ENCODE data around the gene SLC38A1. TPM values are rescaled to one million over a fixed set of nuclear protein-coding genes. Genes with fewer than 3 reads are reported as not detected.

SLC38A1 gene
- total RNA-seq, 2 donors from 2014 or later: 22.1 to 77.0 TPM

- Histone ChIP-seq H3K36me3 (no peaks in the 10 kb centered on the region), H3K27me3 (replicated peaks; ENCODE audit: insufficient read depth) (no peaks in the 10 kb centered on the region), H3K27ac (no peak overlapping the region), H3K4me3 (no peak overlapping the region), H3K4me1 (ENCODE audit: control insufficient read depth in 1 of 2, low read depth in 2 of 2) (peaks cover 8 to 10% of the 10 kb centered on the region in 2 donors), H3K9me3 (no peaks in the 10 kb centered on the region)
- TF ChIP-seq CTCF (IDR thresholded peaks at IDR 0.05): no peak
- no peak for DNase-seq (ENCODE audit: low spot score)
- no peak for ATAC-seq (ENCODE audit: insufficient number of reproducible peaks, low FRiP score, low read depth)
Observed at GRCh38 chr12:46230306-46230705, 38.5 kb downstream of the SLC38A1 start.

- H3K4me1 ChIP-seq (ENCODE audit: control insufficient read depth in 1 of 2, low read depth in 2 of 2): peaks cover 12 to 23% of the 10 kb centered on the region in 2 donors
- H3K9me3 ChIP-seq: no peaks in the 10 kb centered on the region
- no peak for TF ChIP-seq CTCF (IDR thresholded peaks at IDR 0.05)
- ATAC-seq (ENCODE audit: insufficient number of reproducible peaks, low FRiP score, low read depth) (no peak), DNase-seq (ENCODE audit: low spot score) (no peak)
- no peak overlapping the region for H3K27ac ChIP-seq
- no peaks in the 10 kb centered on the region for H3K27me3 ChIP-seq (replicated peaks; ENCODE audit: insufficient read depth)
- no peaks in the 10 kb centered on the region for H3K36me3 ChIP-seq
- no peak overlapping the region for H3K4me3 ChIP-seq
Observed at GRCh38 chr12:46227616-46228015, 41.2 kb downstream of the SLC38A1 start.

- H3K4me1 ChIP-seq (ENCODE audit: control insufficient read depth in 1 of 2, low read depth in 2 of 2): peaks cover 26 to 49% of the 10 kb centered on the region in 2 donors
- no peak for DNase-seq (ENCODE audit: low spot score)
Observed at GRCh38 chr12:46224386-46224785, 44.5 kb downstream of the SLC38A1 start.

GRCh38 chr12:46223047-46223446 lies 45.8 kb downstream of the SLC38A1 start:
- H3K36me3 ChIP-seq: no peaks in the 10 kb centered on the region
- TF ChIP-seq CTCF (IDR thresholded peaks at IDR 0.05): no peak
- ATAC-seq (ENCODE audit: insufficient number of reproducible peaks, low FRiP score, low read depth) (no peak), DNase-seq (ENCODE audit: low spot score) (no peak)
- H3K9me3 ChIP-seq: no peaks in the 10 kb centered on the region
- H3K4me1 ChIP-seq (ENCODE audit: control insufficient read depth in 1 of 2, low read depth in 2 of 2): peaks cover 26 to 49% of the 10 kb centered on the region in 2 donors
- no peak overlapping the region for H3K4me3 ChIP-seq
- no peaks in the 10 kb centered on the region for H3K27me3 ChIP-seq (replicated peaks; ENCODE audit: insufficient read depth)
- H3K27ac ChIP-seq: no peak overlapping the region

More at GRCh38 chr12:46224386-46224785, 44.5 kb downstream of the SLC38A1 start:
- Histone ChIP-seq H3K27ac (no peak overlapping the region), H3K27me3 (replicated peaks; ENCODE audit: insufficient read depth) (no peaks in the 10 kb centered on the region), H3K36me3 (no peaks in the 10 kb centered on the region), H3K4me3 (no peak overlapping the region), H3K9me3 (no peaks in the 10 kb centered on the region)
- no peak for ATAC-seq (ENCODE audit: insufficient number of reproducible peaks, low FRiP score, low read depth)
- no peak for TF ChIP-seq CTCF (IDR thresholded peaks at IDR 0.05)

- H3K27ac ChIP-seq: no peak overlapping the region
- no peaks in the 10 kb centered on the region for H3K36me3 ChIP-seq
- H3K4me1 ChIP-seq (ENCODE audit: control insufficient read depth in 1 of 2, low read depth in 2 of 2): peaks cover 23 to 44% of the 10 kb centered on the region in 2 donors
- no peaks in the 10 kb centered on the region for H3K27me3 ChIP-seq (replicated peaks; ENCODE audit: insufficient read depth)
- H3K9me3 ChIP-seq: no peaks in the 10 kb centered on the region
- no peak for TF ChIP-seq CTCF (IDR thresholded peaks at IDR 0.05)
- no peak for ATAC-seq (ENCODE audit: insufficient number of reproducible peaks, low FRiP score, low read depth)
- DNase-seq (ENCODE audit: low spot score): no peak
- H3K4me3 ChIP-seq: no peak overlapping the region
Observed at GRCh38 chr12:46222636-46223035, 46.2 kb downstream of the SLC38A1 start.

Measured in thoracic aorta (tissue), 2 donors.